CD4-positive, alpha-beta T cell treated with Interleukin-6 at 100 ng/mL for 8 hours (primary cell): ENCODE data around the gene CCDC97.
"Not testable (repeated sequence)": the region's sequence is repeated elsewhere in the genome, so short reads cannot be mapped to it uniquely, and the experiment has no call there.

Experiments
- DNase-seq: peaks from one replicate; pipeline ENCODE4 v3.0.0-alpha.2; 2020; ENCODE audit warnings: mixed read lengths, low spot score

The CCDC97 gene

GRCh38 chr19:41364524-41365391 is 54.8 kb downstream of the CCDC97 start:
- DNase-seq: no peak

- DNase-seq: no peak
Observed at GRCh38 chr19:41366089-41366488, 56.1 kb downstream of the CCDC97 start.

GRCh38 chr19:41367848-41368301 is 57.9 kb downstream of the CCDC97 start:
- no peak for DNase-seq

GRCh38 chr19:41369769-41370168 is 59.8 kb downstream of the CCDC97 start:
- DNase-seq: no peak

GRCh38 chr19:41371119-41371518 is 61.1 kb downstream of the CCDC97 start:
- not testable (repeated sequence) for DNase-seq

- no peak for DNase-seq
Observed at GRCh38 chr19:41371541-41371940, 61.6 kb downstream of the CCDC97 start.

GRCh38 chr19:41372501-41372900 is 62.5 kb downstream of the CCDC97 start:
- no peak for DNase-seq

- DNase-seq: no peak
Observed at GRCh38 chr19:41373993-41374392, 64.0 kb downstream of the CCDC97 start.
